BLaER1 (cell line): ENCODE measurements around the gene CMTM5.
A peak's percentile ranks its signal among the peaks of the same experiment; 100 is the strongest.
"Not testable (repeated sequence)": the region's sequence is repeated elsewhere in the genome, so short reads cannot be mapped to it uniquely, and the experiment has no call there.

Experiments used
- H3K27ac ChIP-seq: shearing (Covaris generic); formaldehyde crosslinking; 2 replicates; pipeline ENCODE4 v1.8.1; 2022
- H3K27me3 ChIP-seq: shearing (Covaris generic); formaldehyde crosslinking; 2 replicates; pipeline ENCODE4 v1.8.1; 2022
- H3K36me3 ChIP-seq: shearing (Covaris generic); formaldehyde crosslinking; 2 replicates; pipeline ENCODE4 v1.8.1; 2022
- H3K4me1 ChIP-seq: shearing (Covaris generic); formaldehyde crosslinking; 2 replicates; pipeline ENCODE4 v1.8.1; 2022
- H3K4me2 ChIP-seq: shearing (Covaris generic); formaldehyde crosslinking; 2 replicates; pipeline ENCODE4 v1.8.1; 2022
- H3K4me3 ChIP-seq: shearing (Covaris generic); formaldehyde crosslinking; 2 replicates; pipeline ENCODE4 v1.8.1; 2022
- H3K9ac ChIP-seq: shearing (Covaris generic); formaldehyde crosslinking; 2 replicates; pipeline ENCODE4 v1.8.1; 2022
- H3K9me3 ChIP-seq: shearing (Covaris generic); formaldehyde crosslinking; 2 replicates; pipeline ENCODE4 v1.8.1; 2022
- H4K20me1 ChIP-seq: shearing (Covaris generic); formaldehyde crosslinking; 2 replicates; pipeline ENCODE4 v1.8.1; 2022
- Cebpa-rat ChIP-seq: shearing (Covaris generic); IDR thresholded peaks from 2 replicates; pipeline ENCODE4 v1.8.1; 2022

The CMTM5 gene

GRCh38 chr14:23396126-23396525 lies 19.3 kb downstream of the CMTM5 start:
- H3K4me3 ChIP-seq = no peak overlapping the region
- H3K4me2 ChIP-seq = peak overlapping the region; percentile 70; the same call in 1 of the 2 replicates
- no peaks in the 10 kb centered on the region for H3K9me3 ChIP-seq

GRCh38 chr14:23396781-23397407 lies 20.0 kb downstream of the CMTM5 start:
- peak overlapping the region; percentile 70 for H3K4me2 ChIP-seq
- no peak for TF ChIP-seq Cebpa-rat
- H3K9ac ChIP-seq = no peak overlapping the region
- no peak overlapping the region for H3K4me3 ChIP-seq
- H3K27me3 ChIP-seq = no peaks in the 10 kb centered on the region; the same call in 1 of the 2 replicates
- H4K20me1 ChIP-seq = no peaks in the 10 kb centered on the region; the same call in 1 of the 2 replicates
- H3K9me3 ChIP-seq = no peaks in the 10 kb centered on the region
- H3K36me3 ChIP-seq = no peaks in the 10 kb centered on the region
- H3K4me1 ChIP-seq = peaks cover 15% of the 10 kb centered on the region
- H3K27ac ChIP-seq = no peak overlapping the region

More at GRCh38 chr14:23396126-23396525, 19.3 kb downstream of the CMTM5 start:
- Histone ChIP-seq H3K36me3 (no peaks in the 10 kb centered on the region), H4K20me1 (no peaks in the 10 kb centered on the region; the same call in 1 of the 2 replicates), H3K4me1 (peaks cover 15% of the 10 kb centered on the region), H3K9ac (no peak overlapping the region), H3K27ac (no peak overlapping the region), H3K27me3 (no peaks in the 10 kb centered on the region)
- no peak for TF ChIP-seq Cebpa-rat

- no peaks in the 10 kb centered on the region; the same call in 1 of the 2 replicates for H4K20me1 ChIP-seq
- H3K9me3 ChIP-seq = no peaks in the 10 kb centered on the region
- no peak overlapping the region for H3K9ac ChIP-seq
- H3K36me3 ChIP-seq = no peaks in the 10 kb centered on the region
- H3K27me3 ChIP-seq = peaks cover 6% of the 10 kb centered on the region
- no peak overlapping the region for H3K27ac ChIP-seq
- no peak overlapping the region for H3K4me2 ChIP-seq
- no peak for TF ChIP-seq Cebpa-rat
- H3K4me1 ChIP-seq = peaks cover 15% of the 10 kb centered on the region
- no peak overlapping the region for H3K4me3 ChIP-seq
These were observed 21.5 kb downstream of the CMTM5 start for GRCh38 chr14:23398348-23398747.

GRCh38 chr14:23399136-23399535 lies 22.3 kb downstream of the CMTM5 start:
- peaks cover 14% of the 10 kb centered on the region for H3K27me3 ChIP-seq
- no peak for TF ChIP-seq Cebpa-rat
- H3K9ac ChIP-seq = no peak overlapping the region

GRCh38 chr14:23399591-23399990 lies 22.7 kb downstream of the CMTM5 start:
- Histone ChIP-seq H3K36me3 (no peaks in the 10 kb centered on the region), H3K4me3 (no peak overlapping the region), H3K4me1 (peaks cover 18% of the 10 kb centered on the region), H3K9ac (no peak overlapping the region), H3K27me3 (peaks cover 18% of the 10 kb centered on the region), H3K27ac (no peak overlapping the region), H4K20me1 (peaks cover 5% of the 10 kb centered on the region), H3K4me2 (no peak overlapping the region), H3K9me3 (no peaks in the 10 kb centered on the region)
- TF ChIP-seq Cebpa-rat = no peak

More at GRCh38 chr14:23399136-23399535, 22.3 kb downstream of the CMTM5 start:
- Histone ChIP-seq H3K4me2 (no peak overlapping the region), H3K9me3 (no peaks in the 10 kb centered on the region), H3K4me1 (peaks cover 15% of the 10 kb centered on the region), H3K4me3 (no peak overlapping the region), H3K27ac (no peak overlapping the region), H4K20me1 (peaks cover under 1% of the 10 kb centered on the region; the same call in 1 of the 2 replicates), H3K36me3 (no peaks in the 10 kb centered on the region)

GRCh38 chr14:23400496-23401149 lies 23.8 kb downstream of the CMTM5 start:
- peaks cover 16% of the 10 kb centered on the region for H4K20me1 ChIP-seq
- H3K36me3 ChIP-seq, H3K4me2 ChIP-seq, H3K9me3 ChIP-seq, H3K9ac ChIP-seq, H3K27ac ChIP-seq, H3K4me3 ChIP-seq: not testable (repeated sequence)
- peaks cover 28% of the 10 kb centered on the region for H3K4me1 ChIP-seq
- H3K27me3 ChIP-seq = peaks cover 19% of the 10 kb centered on the region

GRCh38 chr14:23401291-23401690 lies 24.4 kb downstream of the CMTM5 start:
- Histone ChIP-seq H4K20me1 (peaks cover 22% of the 10 kb centered on the region), H3K27ac (no peak overlapping the region), H3K4me1 (peaks cover 32% of the 10 kb centered on the region), H3K9ac (no peak overlapping the region), H3K4me3 (no peak overlapping the region), H3K9me3 (no peaks in the 10 kb centered on the region), H3K36me3 (no peaks in the 10 kb centered on the region), H3K4me2 (no peak overlapping the region), H3K27me3 (peaks cover 19% of the 10 kb centered on the region)
- no peak for TF ChIP-seq Cebpa-rat

- Histone ChIP-seq H3K9me3 (no peaks in the 10 kb centered on the region), H3K36me3 (no peaks in the 10 kb centered on the region), H4K20me1 (peaks cover 35% of the 10 kb centered on the region), H3K9ac (no peak overlapping the region), H3K4me2 (no peak overlapping the region), H3K27ac (no peak overlapping the region), H3K27me3 (peaks cover 30% of the 10 kb centered on the region), H3K4me3 (no peak overlapping the region), H3K4me1 (peaks cover 32% of the 10 kb centered on the region)
- TF ChIP-seq Cebpa-rat = no peak
These were observed 25.7 kb downstream of the CMTM5 start for GRCh38 chr14:23402296-23403138.

- H3K4me2 ChIP-seq = no peak overlapping the region
- TF ChIP-seq Cebpa-rat = no peak
- peaks cover 32% of the 10 kb centered on the region for H3K4me1 ChIP-seq
- H3K36me3 ChIP-seq = no peaks in the 10 kb centered on the region
- peaks cover 40% of the 10 kb centered on the region for H4K20me1 ChIP-seq
- H3K27me3 ChIP-seq = peaks cover 36% of the 10 kb centered on the region
- no peak overlapping the region for H3K27ac ChIP-seq
- no peak overlapping the region for H3K4me3 ChIP-seq
- no peak overlapping the region for H3K9ac ChIP-seq
- no peaks in the 10 kb centered on the region for H3K9me3 ChIP-seq
These were observed 26.2 kb downstream of the CMTM5 start for GRCh38 chr14:23403139-23403438.

- Histone ChIP-seq H3K4me3 (no peak overlapping the region), H3K27me3 (peaks cover 44% of the 10 kb centered on the region), H3K9ac (no peak overlapping the region), H3K9me3 (no peaks in the 10 kb centered on the region), H3K4me1 (peaks cover 32% of the 10 kb centered on the region), H3K4me2 (no peak overlapping the region), H3K27ac (no peak overlapping the region), H4K20me1 (peaks cover 45% of the 10 kb centered on the region), H3K36me3 (no peaks in the 10 kb centered on the region)
- no peak for TF ChIP-seq Cebpa-rat
These were observed 27.1 kb downstream of the CMTM5 start for GRCh38 chr14:23403908-23404307.
